ENCODE measurements around the gene MATN4.
A peak's percentile ranks its signal among the peaks of the same experiment; 100 is the strongest.

Gene MATN4

DNA sequence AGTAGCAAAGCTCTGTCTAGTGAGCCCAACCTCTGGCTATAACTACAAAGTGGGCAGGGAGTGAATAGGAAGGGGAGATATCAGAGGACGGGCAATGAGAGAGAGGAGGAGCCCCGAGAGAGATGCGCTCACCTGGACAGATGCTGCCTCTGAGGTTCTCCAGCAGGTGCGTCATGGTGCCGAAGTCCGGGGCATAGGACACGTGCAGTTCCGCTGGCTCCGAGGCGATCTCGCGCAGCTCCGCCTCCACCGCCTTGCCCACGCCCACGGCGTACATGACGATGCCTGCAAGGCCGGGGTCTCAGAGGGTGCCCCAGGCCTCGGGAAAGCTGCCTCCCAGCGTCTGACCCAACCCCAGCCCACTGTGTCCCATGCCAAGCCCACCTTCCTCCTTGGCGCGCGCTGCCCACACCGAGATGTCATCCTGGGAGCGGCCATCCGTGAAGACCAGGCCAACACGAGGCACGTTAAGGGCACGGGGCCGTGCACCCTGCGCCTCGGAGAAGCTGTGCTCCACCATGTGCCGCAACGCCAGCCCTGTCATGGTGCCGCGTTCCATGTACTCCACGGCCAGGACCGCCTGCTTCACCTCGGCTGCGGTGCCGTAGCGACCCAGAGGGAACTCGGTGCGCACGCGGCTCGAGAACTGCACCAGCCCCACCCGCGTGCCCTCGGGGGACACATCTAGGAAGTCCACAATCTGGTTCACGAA is 10.2 kb downstream of the MATN4 start:
- Histone ChIP-seq H3K36me3 (ENCODE audit: insufficient read depth, low read length) (no peaks in the 10 kb centered on the region), H3K9ac (ENCODE audit: low read depth, low read length) (no peak overlapping the region), H3K9me3 (ENCODE audit: control insufficient read depth, insufficient read depth, low read length) (peaks cover 12% of the 10 kb centered on the region; the same call in 1 of the 2 replicates), H3K4me1 (ENCODE audit: insufficient read depth, low read length) (peaks cover 7% of the 10 kb centered on the region)

DNA sequence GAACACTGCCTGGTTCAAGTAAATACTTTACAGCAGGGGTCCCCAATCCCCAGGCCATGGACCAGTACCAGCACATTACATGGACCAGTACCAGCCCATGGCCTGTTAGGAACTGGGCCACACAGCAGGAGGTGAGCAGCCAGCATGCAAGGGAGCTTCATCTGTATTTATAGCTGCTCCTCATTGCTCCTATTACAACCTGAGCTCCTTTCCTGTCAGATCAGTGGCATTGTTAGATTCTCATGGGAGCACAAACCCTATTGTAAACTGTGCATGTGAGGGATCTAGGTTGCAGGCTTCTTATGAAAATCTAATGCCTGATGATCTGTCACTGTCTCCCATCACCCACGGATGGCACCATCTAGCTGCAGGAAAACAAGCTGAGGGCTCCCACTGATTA is 13.4 kb downstream of the MATN4 start:
- Histone ChIP-seq H3K9ac (ENCODE audit: low read depth, low read length) (no peak overlapping the region), H3K36me3 (ENCODE audit: insufficient read depth, low read length) (no peaks in the 10 kb centered on the region), H3K4me1 (ENCODE audit: insufficient read depth, low read length) (no peaks in the 10 kb centered on the region; the same call in 1 of the 2 replicates), H3K9me3 (ENCODE audit: control insufficient read depth, insufficient read depth, low read length) (peaks cover 12% of the 10 kb centered on the region; the same call in 1 of the 2 replicates)

DNA sequence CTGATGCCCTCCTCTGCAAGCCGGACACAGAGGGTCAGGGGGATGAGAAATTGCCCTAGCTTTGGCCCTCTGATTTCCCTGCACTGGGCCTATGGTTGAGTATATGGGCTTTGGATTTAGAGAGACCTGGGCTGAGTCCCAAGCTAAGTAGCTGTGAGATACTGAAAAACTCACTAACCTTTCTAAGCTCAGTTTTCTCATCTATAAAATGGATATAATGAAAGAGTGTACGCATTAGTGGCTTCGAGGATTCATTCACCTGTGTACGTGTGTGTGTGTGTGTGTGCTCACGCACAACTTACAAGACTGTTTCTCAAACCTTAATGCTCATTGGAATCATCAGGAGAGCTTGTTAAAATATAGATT is 14.1 kb downstream of the MATN4 start:
- H3K36me3 ChIP-seq (ENCODE audit: insufficient read depth, low read length), result no peaks in the 10 kb centered on the region
- H3K9ac ChIP-seq (ENCODE audit: low read depth, low read length), result no peak overlapping the region
- peaks cover 12% of the 10 kb centered on the region; the same call in 1 of the 2 replicates for H3K9me3 ChIP-seq (ENCODE audit: control insufficient read depth, insufficient read depth, low read length)
- no peaks in the 10 kb centered on the region; the same call in 1 of the 2 replicates for H3K4me1 ChIP-seq (ENCODE audit: insufficient read depth, low read length)

DNA sequence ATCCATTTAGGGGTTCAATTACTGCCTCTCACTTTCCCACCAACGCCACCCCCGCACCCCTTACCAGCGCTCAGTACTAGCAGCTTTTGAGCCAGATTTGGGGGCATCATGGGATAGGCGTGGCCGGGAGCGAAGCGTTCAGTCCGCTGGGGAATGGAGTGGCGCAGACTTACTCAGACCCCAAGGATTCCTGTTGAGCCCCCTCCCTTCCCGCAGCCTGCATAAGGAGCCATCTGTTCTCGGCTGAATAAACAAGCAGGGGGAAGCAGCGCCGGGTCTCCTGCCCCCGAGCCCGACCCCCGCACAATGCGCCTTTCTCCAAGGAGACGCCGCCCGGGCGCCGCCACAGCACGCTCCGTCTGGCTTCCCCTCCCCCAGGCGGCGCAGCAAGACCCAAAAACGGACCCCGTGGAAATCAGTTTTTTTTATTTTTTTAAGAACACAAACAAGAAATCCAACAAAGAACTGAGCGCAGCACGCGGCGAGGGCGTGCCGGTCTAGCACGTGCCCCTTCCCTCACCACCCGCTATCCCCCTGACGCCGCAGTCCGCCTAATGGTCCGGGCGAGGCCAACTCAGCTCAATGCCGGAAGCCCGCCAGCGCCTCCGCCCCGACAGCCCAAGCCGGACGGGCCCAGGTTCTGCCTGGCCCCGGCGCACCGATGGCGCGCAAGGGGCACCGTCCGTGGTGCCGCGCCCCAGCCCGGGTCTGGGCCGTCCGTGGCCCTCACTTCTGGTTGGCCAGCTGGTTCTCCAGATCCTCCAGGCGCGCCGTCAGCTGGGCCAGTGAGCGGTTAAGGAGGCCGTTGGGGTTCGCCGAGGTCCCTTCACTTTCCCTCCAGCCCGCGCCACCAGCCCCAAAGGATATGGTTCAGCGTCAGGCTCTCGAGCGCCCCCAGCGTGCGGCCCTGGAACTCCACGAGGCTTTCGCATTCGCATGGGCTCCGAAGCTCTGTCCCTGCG is 14.8 kb downstream of the MATN4 start:
- no peaks in the 10 kb centered on the region for H3K36me3 ChIP-seq (ENCODE audit: insufficient read depth, low read length)
- no peaks in the 10 kb centered on the region; the same call in 1 of the 2 replicates for H3K4me1 ChIP-seq (ENCODE audit: insufficient read depth, low read length)
- peak overlapping the region; percentile 77 for H3K9ac ChIP-seq (ENCODE audit: low read depth, low read length)
- H3K9me3 ChIP-seq (ENCODE audit: control insufficient read depth, insufficient read depth, low read length), result peaks cover 12% of the 10 kb centered on the region; the same call in 1 of the 2 replicates

DNA sequence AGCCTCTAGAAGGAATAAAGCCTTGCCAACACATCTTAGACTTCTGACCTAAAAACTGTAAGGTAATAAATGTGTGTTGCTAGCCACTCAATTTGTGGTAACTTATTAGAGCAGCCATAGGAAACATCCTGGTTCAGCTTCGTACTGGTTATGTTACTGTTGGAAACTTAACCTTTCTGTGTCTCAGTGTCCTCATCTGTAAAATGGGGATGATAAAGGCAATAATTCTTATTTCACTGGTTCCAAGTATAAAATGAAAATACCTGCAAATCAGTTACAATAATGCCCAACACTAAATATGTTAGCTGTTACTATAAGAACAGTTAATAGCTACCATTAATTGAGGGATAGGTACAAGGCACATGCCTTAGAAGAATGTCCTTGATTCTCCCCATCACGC is 15.8 kb downstream of the MATN4 start:
- Histone ChIP-seq H3K36me3 (ENCODE audit: insufficient read depth, low read length) (no peaks in the 10 kb centered on the region), H3K9ac (ENCODE audit: low read depth, low read length) (no peak overlapping the region), H3K4me1 (ENCODE audit: insufficient read depth, low read length) (no peaks in the 10 kb centered on the region; the same call in 1 of the 2 replicates), H3K9me3 (ENCODE audit: control insufficient read depth, insufficient read depth, low read length) (peaks cover 12% of the 10 kb centered on the region; the same call in 1 of the 2 replicates)

DNA sequence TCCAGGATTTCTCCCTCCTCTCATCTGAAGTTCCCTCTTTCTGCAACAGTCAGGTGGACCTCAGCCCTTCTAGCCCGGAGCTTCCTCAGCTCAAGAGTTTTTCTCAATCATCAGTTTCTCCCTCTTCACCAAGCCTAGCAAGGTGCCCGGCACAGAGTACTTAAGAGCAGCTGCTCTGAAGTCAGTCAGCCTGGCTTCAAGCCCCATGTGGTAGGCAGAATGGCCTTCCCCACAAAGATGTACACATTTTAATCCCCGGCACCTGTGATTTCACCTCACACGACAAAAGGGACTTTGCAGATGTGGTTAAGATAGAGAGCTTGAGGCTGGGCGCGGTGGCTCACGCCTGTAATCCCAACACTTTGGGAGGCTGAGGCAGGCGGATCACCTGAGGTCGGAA is 16.6 kb downstream of the MATN4 start:
- Histone ChIP-seq H3K36me3 (ENCODE audit: insufficient read depth, low read length) (no peaks in the 10 kb centered on the region), H3K9me3 (ENCODE audit: control insufficient read depth, insufficient read depth, low read length) (peaks cover 12% of the 10 kb centered on the region; the same call in 1 of the 2 replicates), H3K4me1 (ENCODE audit: insufficient read depth, low read length) (no peaks in the 10 kb centered on the region; the same call in 1 of the 2 replicates), H3K9ac (ENCODE audit: low read depth, low read length) (no peak overlapping the region)

DNA sequence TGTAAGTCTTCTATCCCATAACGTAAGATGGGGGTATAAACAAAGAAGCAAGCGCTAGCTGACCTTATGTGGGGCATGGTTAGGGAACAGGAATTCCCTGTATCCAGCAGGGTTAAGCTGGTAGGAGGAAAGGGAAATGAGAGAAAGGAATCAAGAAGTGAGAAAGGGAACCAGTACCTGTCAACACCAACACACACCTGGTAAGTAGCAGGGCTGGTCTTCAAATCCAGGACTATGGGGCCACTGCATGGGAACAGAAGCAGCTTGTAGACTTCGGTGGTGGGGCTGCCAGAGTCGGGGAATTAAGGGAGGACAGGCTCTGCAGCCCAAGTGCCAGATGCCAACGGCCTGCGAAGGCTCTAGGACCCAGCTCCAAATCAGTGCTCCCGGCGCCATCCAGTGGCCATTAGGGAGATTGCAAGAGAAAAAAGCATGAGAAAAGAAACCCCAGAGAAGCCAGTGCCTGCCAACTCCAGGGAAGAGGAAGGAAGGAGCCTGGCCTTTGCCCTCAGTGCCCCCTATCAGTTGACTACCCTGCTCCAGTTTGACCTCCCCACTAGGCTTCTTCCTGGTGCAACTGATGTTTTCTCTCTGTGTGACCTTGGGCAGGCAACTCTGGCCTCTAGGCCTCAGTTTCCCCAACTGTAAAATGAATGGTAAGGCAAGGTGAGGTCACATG is 17.3 kb downstream of the MATN4 start:
- H3K4me1 ChIP-seq (ENCODE audit: insufficient read depth, low read length), result no peaks in the 10 kb centered on the region; the same call in 1 of the 2 replicates
- no peak overlapping the region for H3K9ac ChIP-seq (ENCODE audit: low read depth, low read length)
- H3K36me3 ChIP-seq (ENCODE audit: insufficient read depth, low read length), result no peaks in the 10 kb centered on the region

DNA sequence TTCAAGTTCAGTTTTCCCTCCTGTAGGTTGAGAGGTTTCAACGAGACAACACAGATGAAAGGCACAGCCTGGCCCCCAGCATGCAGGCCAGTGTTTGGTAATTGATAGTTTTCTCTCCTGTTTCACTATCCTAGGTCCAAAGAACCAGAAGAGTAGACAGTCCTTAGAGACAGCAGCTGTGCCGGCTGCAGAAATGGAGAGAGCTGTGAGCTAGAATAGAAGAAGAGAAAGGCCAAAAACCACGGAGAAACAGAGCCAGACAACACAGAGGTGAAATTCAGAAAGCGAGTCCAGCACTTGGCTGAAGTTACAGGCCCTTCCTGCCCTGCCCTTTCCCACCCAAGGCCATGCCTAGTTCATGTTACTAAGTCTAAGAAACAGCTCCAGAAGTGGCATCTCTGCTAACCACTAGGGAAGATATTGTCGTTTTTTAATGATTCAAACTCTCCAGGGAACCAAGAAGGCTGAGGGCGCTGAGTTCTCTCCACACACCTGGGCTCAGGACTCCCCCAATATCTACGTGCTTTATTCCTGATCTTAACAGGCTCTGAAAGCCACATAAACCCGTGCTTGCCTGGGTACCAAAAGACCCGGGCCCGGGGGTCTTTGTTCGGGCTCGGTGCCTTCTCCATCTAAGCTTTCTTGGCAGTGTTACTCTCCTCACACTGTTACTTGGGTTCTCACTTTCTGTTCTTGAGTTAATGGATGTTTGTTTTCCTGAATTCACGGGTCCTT is 18.0 kb downstream of the MATN4 start:
- no peak overlapping the region for H3K9ac ChIP-seq (ENCODE audit: low read depth, low read length)
- H3K9me3 ChIP-seq (ENCODE audit: control insufficient read depth, insufficient read depth, low read length), result peaks cover 11% of the 10 kb centered on the region; the same call in 1 of the 2 replicates

More for the DNA sequence above, 17.3 kb downstream of the MATN4 start:
- H3K9me3 ChIP-seq (ENCODE audit: control insufficient read depth, insufficient read depth, low read length), result peaks cover 12% of the 10 kb centered on the region; the same call in 1 of the 2 replicates

DNA sequence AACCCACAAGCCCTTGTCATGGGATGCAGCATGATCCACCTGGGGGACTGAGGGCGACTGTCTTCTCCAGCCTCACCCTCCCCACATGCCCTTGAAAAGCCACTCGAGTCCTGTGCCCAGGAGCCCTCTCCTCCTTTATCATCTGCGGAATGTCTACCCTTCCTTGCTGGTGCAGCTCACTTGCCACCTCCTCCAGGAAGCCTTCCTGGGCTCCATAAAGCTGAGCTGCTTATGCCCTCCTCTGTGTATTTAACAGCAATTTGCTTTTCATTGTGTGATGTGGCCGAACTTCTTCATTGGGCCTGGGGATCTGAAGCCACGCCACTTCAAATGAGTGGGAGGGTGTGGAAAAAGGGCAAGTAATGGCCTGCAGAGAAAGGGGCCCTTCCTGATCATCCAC is 19.2 kb downstream of the MATN4 start:
- no peak overlapping the region for H3K9ac ChIP-seq (ENCODE audit: low read depth, low read length)
- H3K4me1 ChIP-seq (ENCODE audit: insufficient read depth, low read length), result no peaks in the 10 kb centered on the region; the same call in 1 of the 2 replicates
- no peaks in the 10 kb centered on the region for H3K36me3 ChIP-seq (ENCODE audit: insufficient read depth, low read length)
- peaks cover under 1% of the 10 kb centered on the region; the same call in 1 of the 2 replicates for H3K9me3 ChIP-seq (ENCODE audit: control insufficient read depth, insufficient read depth, low read length)

More for the DNA sequence above, 18.0 kb downstream of the MATN4 start:
- no peaks in the 10 kb centered on the region for H3K36me3 ChIP-seq (ENCODE audit: insufficient read depth, low read length)
- no peaks in the 10 kb centered on the region; the same call in 1 of the 2 replicates for H3K4me1 ChIP-seq (ENCODE audit: insufficient read depth, low read length)

DNA sequence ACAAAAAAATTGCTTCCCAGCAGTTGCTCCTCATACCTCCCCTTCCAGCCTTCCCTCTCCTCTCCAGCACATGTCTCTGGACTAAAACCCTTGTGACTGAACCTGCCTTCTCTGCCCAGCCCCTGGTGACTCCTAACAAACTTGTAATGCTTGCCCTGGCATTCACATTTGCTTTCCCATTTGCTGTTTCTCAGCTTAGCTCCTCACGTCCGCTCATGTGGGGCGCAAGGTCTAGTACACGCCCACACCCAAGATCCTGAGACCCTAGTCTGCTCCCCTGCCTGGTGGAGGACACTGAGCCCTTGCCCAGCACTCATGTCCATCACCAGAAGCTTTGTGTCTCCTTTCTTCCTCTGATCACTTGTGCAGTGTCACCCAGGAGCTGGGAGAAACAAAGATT is 19.7 kb downstream of the MATN4 start:
- no peaks in the 10 kb centered on the region; the same call in 1 of the 2 replicates for H3K4me1 ChIP-seq (ENCODE audit: insufficient read depth, low read length)
- no peak overlapping the region for H3K9ac ChIP-seq (ENCODE audit: low read depth, low read length)
- no peaks in the 10 kb centered on the region for H3K36me3 ChIP-seq (ENCODE audit: insufficient read depth, low read length)
- no peaks in the 10 kb centered on the region for H3K9me3 ChIP-seq (ENCODE audit: control insufficient read depth, insufficient read depth, low read length)

DNA sequence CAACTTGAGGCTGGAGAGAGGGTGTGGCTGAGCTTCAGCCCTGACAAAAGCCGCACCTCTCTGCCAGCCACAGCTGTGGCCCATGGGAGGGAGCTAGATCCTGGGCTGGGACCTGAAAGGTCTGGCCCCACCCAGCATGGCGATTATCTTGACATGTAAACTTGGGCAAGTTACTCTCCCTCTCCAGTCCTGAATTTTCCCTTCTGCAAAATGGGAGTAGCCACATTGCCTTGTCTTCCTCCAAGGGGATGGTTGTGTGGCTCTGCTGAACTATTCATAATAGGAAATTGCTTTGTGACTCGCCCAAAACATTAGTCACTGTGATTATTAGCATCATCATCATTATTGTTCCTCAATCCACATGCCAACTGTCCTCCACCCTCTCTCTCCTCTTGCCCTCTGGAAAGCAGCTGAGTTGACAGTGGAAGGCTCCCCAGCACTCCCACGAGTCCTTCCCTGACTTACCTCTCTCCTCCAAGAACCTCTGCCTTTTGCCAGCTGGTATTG is 24.5 kb downstream of the MATN4 start:
- Histone ChIP-seq H3K36me3 (ENCODE audit: insufficient read depth, low read length) (no peaks in the 10 kb centered on the region), H3K9ac (ENCODE audit: low read depth, low read length) (no peak overlapping the region), H3K9me3 (ENCODE audit: control insufficient read depth, insufficient read depth, low read length) (no peaks in the 10 kb centered on the region), H3K4me1 (ENCODE audit: insufficient read depth, low read length) (no peaks in the 10 kb centered on the region)

DNA sequence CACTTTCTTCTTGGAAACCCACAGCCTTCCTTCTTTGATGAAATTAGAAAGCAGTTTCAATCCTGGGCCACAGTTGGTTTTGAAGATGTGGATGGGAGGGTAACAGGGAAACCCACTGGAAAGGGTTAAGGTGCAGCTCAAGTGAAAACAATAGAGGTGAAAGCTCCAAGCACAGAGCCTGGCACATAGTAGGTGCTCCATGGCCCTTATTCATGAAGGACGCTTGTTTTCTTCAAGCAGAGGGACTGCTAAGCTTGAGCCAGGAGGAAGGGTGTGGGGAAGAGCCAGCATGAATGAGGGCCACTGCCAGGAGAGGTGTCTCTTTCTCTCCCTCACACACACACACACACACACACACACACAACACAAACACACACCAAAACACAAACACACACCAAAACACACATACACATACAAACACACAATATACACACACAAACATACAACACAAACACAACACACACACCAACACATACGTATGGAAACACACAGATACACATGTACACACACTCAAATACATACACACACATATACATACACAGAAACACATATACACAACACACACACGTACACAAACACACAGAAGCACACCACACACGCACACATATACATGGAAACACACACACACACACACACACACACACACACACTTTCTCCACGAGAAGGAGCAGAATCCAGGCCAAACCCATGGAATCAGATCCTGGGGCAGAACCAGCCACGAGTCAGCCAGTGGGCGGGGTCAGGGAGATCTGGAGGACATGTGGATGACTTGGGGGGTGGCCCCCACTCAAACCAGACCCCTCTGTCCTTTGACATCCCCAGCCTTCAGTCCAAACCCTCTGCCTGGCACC is 25.2 kb downstream of the MATN4 start:
- no peaks in the 10 kb centered on the region for H3K4me1 ChIP-seq (ENCODE audit: insufficient read depth, low read length)
- no peaks in the 10 kb centered on the region for H3K9me3 ChIP-seq (ENCODE audit: control insufficient read depth, insufficient read depth, low read length)
- no peaks in the 10 kb centered on the region for H3K36me3 ChIP-seq (ENCODE audit: insufficient read depth, low read length)
- no peak overlapping the region for H3K9ac ChIP-seq (ENCODE audit: low read depth, low read length)

DNA sequence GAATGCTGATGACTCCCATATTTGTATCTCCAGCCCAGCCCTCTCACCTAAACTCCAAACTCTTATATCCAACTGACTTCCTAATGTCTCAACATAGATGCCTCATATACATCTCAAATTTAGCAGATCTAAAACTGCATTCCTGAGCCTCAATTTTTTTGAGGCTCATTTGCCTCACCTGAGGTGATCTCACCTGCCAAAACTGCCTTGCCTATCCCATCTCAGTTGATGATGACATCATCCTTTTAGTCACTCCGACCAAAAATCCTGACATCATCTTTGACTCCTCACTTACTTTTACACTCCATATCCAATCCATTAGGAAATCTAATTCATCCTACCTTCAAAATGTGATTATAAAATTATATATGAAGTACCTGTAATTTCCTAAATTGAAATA is 28.1 kb downstream of the MATN4 start:
- Histone ChIP-seq H3K9me3 (ENCODE audit: control insufficient read depth, insufficient read depth, low read length) (no peaks in the 10 kb centered on the region), H3K9ac (ENCODE audit: low read depth, low read length) (no peak overlapping the region), H3K36me3 (ENCODE audit: insufficient read depth, low read length) (no peaks in the 10 kb centered on the region), H3K4me1 (ENCODE audit: insufficient read depth, low read length) (no peaks in the 10 kb centered on the region)
